ENCODE results near the gene TMUB2. TPM values are rescaled to one million over a fixed set of nuclear protein-coding genes. Genes with fewer than 3 reads are reported as not detected.

TMUB2 gene
- total RNA-seq, 1 experiment from 2014 or later = 31.1 TPM

- no peak for DNase-seq (ENCODE audit: low read depth)
Measured at GRCh38 chr17:44176671-44177501, 9.9 kb upstream of the TMUB2 start.

GRCh38 chr17:44177640-44178039 is 9.1 kb upstream of the TMUB2 start:
- no peak for DNase-seq (ENCODE audit: low read depth)

- no peak for DNase-seq (ENCODE audit: low read depth)
Measured at GRCh38 chr17:44178133-44178532, 8.6 kb upstream of the TMUB2 start.

- no peak for DNase-seq (ENCODE audit: low read depth)
Measured at GRCh38 chr17:44183024-44183423, 3.7 kb upstream of the TMUB2 start.

- DNase-seq (ENCODE audit: low read depth) = no peak
Measured at GRCh38 chr17:44184212-44184810, 2.5 kb upstream of the TMUB2 start.

- DNase-seq (ENCODE audit: low read depth) = no peak
Measured at GRCh38 chr17:44187131-44187899, 543 bp downstream of the TMUB2 start.

- DNase-seq (ENCODE audit: low read depth) = no peak
Measured at GRCh38 chr17:44188576-44189403, 2.0 kb downstream of the TMUB2 start.

- no peak for DNase-seq (ENCODE audit: low read depth)
Measured at GRCh38 chr17:44190481-44190880, 3.7 kb downstream of the TMUB2 start.

- no peak for DNase-seq (ENCODE audit: low read depth)
Measured at GRCh38 chr17:44191369-44191768, 4.6 kb downstream of the TMUB2 start.

GRCh38 chr17:44191941-44192496 is 5.2 kb downstream of the TMUB2 start:
- no peak for DNase-seq (ENCODE audit: low read depth)

GRCh38 chr17:44192750-44193149 is 6.0 kb downstream of the TMUB2 start:
- DNase-seq (ENCODE audit: low read depth) = no peak

GRCh38 chr17:44193326-44194084 is 6.7 kb downstream of the TMUB2 start:
- no peak for DNase-seq (ENCODE audit: low read depth)

- no peak for DNase-seq (ENCODE audit: low read depth)
Measured at GRCh38 chr17:44197107-44197506, 10.3 kb downstream of the TMUB2 start.

GRCh38 chr17:44197980-44198720 is 11.4 kb downstream of the TMUB2 start:
- DNase-seq (ENCODE audit: low read depth) = peak; percentile 80

GRCh38 chr17:44198721-44199552 is 12.2 kb downstream of the TMUB2 start:
- peak; percentile 35 for DNase-seq (ENCODE audit: low read depth)

GRCh38 chr17:44199553-44200477 is 13.0 kb downstream of the TMUB2 start, which contains the start of gene ATXN7L3:
TSS of gene ATXN7L3 (minus strand) at chr17:44199884. CDS start at chr17:44198070, 1,814 bp downstream.
- DNase-seq (ENCODE audit: low read depth) = peak; percentile 97

- no peak for DNase-seq (ENCODE audit: low read depth)
Measured at GRCh38 chr17:44200478-44201155, 13.8 kb downstream of the TMUB2 start.

Measured in LHCN-M2 (cell line).